OCI-LY1 (cell line): Measurements from ENCODE around the gene VPS41.

Experiments
- EZH2 ChIP-seq: fragments of 200-600 bp; sonication (generic), shearing (Covaris generic); IDR thresholded peaks from 2 replicates; pipeline ENCODE4 v1.8.0; 2017; ENCODE audit warnings: borderline replicate concordance, mixed run types, mild to moderate bottlenecking, antibody characterized with exemption, low read length, moderate library complexity, mixed read lengths
- TF ChIP-seq, protein P1 (sequence below): fragments of 200-600 bp; sonication (generic), shearing (Covaris generic); IDR thresholded peaks from 2 replicates; pipeline ENCODE4 v1.5.1; 2017; ENCODE audit warnings: mild to moderate bottlenecking, antibody characterized with exemption, low read length, moderate library complexity, mixed read lengths

GRCh38 chr7:38744746-38745145 lies 164.2 kb downstream of the VPS41 start:
- TF ChIP-seq, protein P1, sequence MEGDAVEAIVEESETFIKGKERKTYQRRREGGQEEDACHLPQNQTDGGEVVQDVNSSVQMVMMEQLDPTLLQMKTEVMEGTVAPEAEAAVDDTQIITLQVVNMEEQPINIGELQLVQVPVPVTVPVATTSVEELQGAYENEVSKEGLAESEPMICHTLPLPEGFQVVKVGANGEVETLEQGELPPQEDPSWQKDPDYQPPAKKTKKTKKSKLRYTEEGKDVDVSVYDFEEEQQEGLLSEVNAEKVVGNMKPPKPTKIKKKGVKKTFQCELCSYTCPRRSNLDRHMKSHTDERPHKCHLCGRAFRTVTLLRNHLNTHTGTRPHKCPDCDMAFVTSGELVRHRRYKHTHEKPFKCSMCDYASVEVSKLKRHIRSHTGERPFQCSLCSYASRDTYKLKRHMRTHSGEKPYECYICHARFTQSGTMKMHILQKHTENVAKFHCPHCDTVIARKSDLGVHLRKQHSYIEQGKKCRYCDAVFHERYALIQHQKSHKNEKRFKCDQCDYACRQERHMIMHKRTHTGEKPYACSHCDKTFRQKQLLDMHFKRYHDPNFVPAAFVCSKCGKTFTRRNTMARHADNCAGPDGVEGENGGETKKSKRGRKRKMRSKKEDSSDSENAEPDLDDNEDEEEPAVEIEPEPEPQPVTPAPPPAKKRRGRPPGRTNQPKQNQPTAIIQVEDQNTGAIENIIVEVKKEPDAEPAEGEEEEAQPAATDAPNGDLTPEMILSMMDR = no peak
- TF ChIP-seq EZH2 = no peak
